WTC11 (cell line): ENCODE data around the gene MXRA7. TPM values are rescaled to one million over a fixed set of nuclear protein-coding genes. Genes with fewer than 3 reads are reported as not detected.
A peak's percentile ranks its signal among the peaks of the same experiment; 100 is the strongest.

Experiments used
- AFF4 ChIP-seq: sonication (generic); formaldehyde crosslinking; IDR thresholded peaks from 2 replicates; pipeline ENCODE4 v1.8.1; 2023; ENCODE audit warnings: mild to moderate bottlenecking, missing genetic modification reagents, borderline replicate concordance
- AR ChIP-seq: fragments of 250-450 bp; sonication (Bioruptor Pico); IDR thresholded peaks from 2 replicates; pipeline ENCODE4 v1.9.0; 2021; ENCODE audit warnings: mild to moderate bottlenecking
- ARID4B ChIP-seq: sonication (generic); formaldehyde crosslinking; IDR thresholded peaks from 2 replicates; pipeline ENCODE4 v1.8.0; 2023; ENCODE audit warnings: missing genetic modification reagents, mild to moderate bottlenecking, borderline replicate concordance
- CTCF ChIP-seq: fragments of 200-600 bp; IDR thresholded peaks from 2 replicates; pipeline ENCODE4 v1.8.0; 2022; ENCODE audit warnings: antibody characterized with exemption
- GRHL2 ChIP-seq: fragments of 250-450 bp; sonication (Bioruptor Pico); IDR thresholded peaks from 2 replicates; pipeline ENCODE4 v1.8.0; 2022; ENCODE audit warnings: mild to moderate bottlenecking, moderate library complexity; ENCODE audit not compliant: insufficient replicate concordance, severe bottlenecking
- HMGXB4 ChIP-seq: sonication (generic); formaldehyde crosslinking; IDR thresholded peaks from 2 replicates; pipeline ENCODE4 v1.8.1; 2023; ENCODE audit warnings: mild to moderate bottlenecking, moderate library complexity, missing genetic modification reagents
- IRF1 ChIP-seq: sonication (generic); formaldehyde crosslinking; IDR thresholded peaks from 2 replicates; pipeline ENCODE4 v1.8.0; 2023; ENCODE audit warnings: missing genetic modification reagents
- IRF2 ChIP-seq: sonication (generic); formaldehyde crosslinking; IDR thresholded peaks from 2 replicates; pipeline ENCODE4 v1.8.0; 2022; ENCODE audit warnings: low read depth, missing genetic modification reagents, borderline replicate concordance
- MLX ChIP-seq: sonication (generic); formaldehyde crosslinking; IDR thresholded peaks from 2 replicates; pipeline ENCODE4 v1.8.1; 2023; ENCODE audit warnings: mild to moderate bottlenecking, missing genetic modification reagents, moderate library complexity
- NR1H2 ChIP-seq: sonication (generic); formaldehyde crosslinking; IDR thresholded peaks from 2 replicates; pipeline ENCODE4 v1.9.0; 2021; ENCODE audit warnings: mild to moderate bottlenecking, moderate library complexity, missing genetic modification reagents
- PRRX2 ChIP-seq: fragments of 250-450 bp; sonication (Bioruptor Pico); IDR thresholded peaks from 2 replicates; pipeline ENCODE4 v1.8.0; 2021; ENCODE audit warnings: mild to moderate bottlenecking
- RELA ChIP-seq: sonication (generic); formaldehyde crosslinking; IDR thresholded peaks from 2 replicates; pipeline ENCODE4 v1.8.1; 2022; ENCODE audit warnings: missing genetic modification reagents, mild to moderate bottlenecking, borderline replicate concordance
- SOX15 ChIP-seq: fragments of 250-450 bp; sonication (Bioruptor Pico); IDR thresholded peaks from 2 replicates; pipeline ENCODE4 v1.9.0; 2021; ENCODE audit warnings: mild to moderate bottlenecking
- STAT6 ChIP-seq: sonication (generic); formaldehyde crosslinking; conservative IDR thresholded peaks from 2 replicates; pipeline ENCODE4 v1.8.1; 2023; ENCODE audit warnings: mild to moderate bottlenecking, low read depth, missing genetic modification reagents, moderate library complexity
- TEAD1 ChIP-seq: sonication (generic); formaldehyde crosslinking; IDR thresholded peaks from 2 replicates; pipeline ENCODE4 v1.8.0; 2022; ENCODE audit warnings: mild to moderate bottlenecking, missing genetic modification reagents
- TP53 ChIP-seq: sonication (generic); formaldehyde crosslinking; IDR thresholded peaks from 2 replicates; pipeline ENCODE4 v1.8.1; 2023; ENCODE audit warnings: mild to moderate bottlenecking, missing genetic modification reagents
- USF2 ChIP-seq: sonication (generic); formaldehyde crosslinking; IDR thresholded peaks from 2 replicates; pipeline ENCODE4 v1.8.1; 2023; ENCODE audit warnings: mild to moderate bottlenecking, missing genetic modification reagents, moderate library complexity
- total RNA-seq: library from RNA; stranded (reverse); gene quantifications from 3 replicates; pipeline ENCODE4 v1.2.3, GENCODE V29; 2021

The MXRA7 gene
- total RNA-seq, 1 experiment from 2014 or later = 46.5 TPM

- no peak for TF ChIP-seq MLX (CRISPR knock-in tag)
- no peak for TF ChIP-seq NR1H2 (CRISPR knock-in tag)
- no peak for TF ChIP-seq STAT6 (CRISPR knock-in tag)
- TF ChIP-seq CTCF = no peak
- no peak for TF ChIP-seq IRF1 (CRISPR knock-in tag)
- no peak for TF ChIP-seq PRRX2
- TF ChIP-seq ARID4B (CRISPR knock-in tag) = 0 out of 2 replicates have a peak, but pooled peaks have one; percentile 15
- TF ChIP-seq AFF4 (CRISPR knock-in tag) = no peak
- no peak for TF ChIP-seq AR
- no peak for TF ChIP-seq SOX15 (CRISPR knock-in tag)
- TF ChIP-seq TEAD1 (CRISPR knock-in tag) = no peak; the same call in 1 of the 2 replicates
- no peak for TF ChIP-seq IRF2 (CRISPR knock-in tag)
- TF ChIP-seq HMGXB4 (CRISPR knock-in tag) = peak; percentile 29
- TF ChIP-seq RELA (CRISPR knock-in tag) = no peak
- TF ChIP-seq TP53 (CRISPR knock-in tag) = no peak
- peak; percentile 98 for TF ChIP-seq USF2 (CRISPR knock-in tag)
- no peak for TF ChIP-seq GRHL2 (CRISPR knock-in tag)
Observed at GRCh38 chr17:76737676-76738467, 27.1 kb upstream of the MXRA7 start, which contains the start of gene MFSD11 (continued).
